Liver (tissue), 9 donors: ENCODE measurements around the gene KLHL33. TPM values are rescaled to one million over a fixed set of nuclear protein-coding genes. Genes with fewer than 3 reads are reported as not detected.

Source experiments
- DNase-seq: peaks from one replicate; pipeline ENCODE4 v3.0.0-alpha.2; 2017; ENCODE audit warnings: low spot score
- H3K27ac ChIP-seq, 2 donors: one replicate each; pipeline ENCODE4 v1.7.0; 2013; ENCODE audit warnings: inconsistent platforms in 2 of 2, low read length in 2 of 2, control low read depth in 1 of 2, low read depth in 1 of 2, mild to moderate bottlenecking in 1 of 2
- H3K27me3 ChIP-seq, 4 donors: one replicate each; pipeline versions ENCODE4 v1.6.1 to v1.7.0; 2013; ENCODE audit warnings: low read length in 3 of 4, inconsistent platforms in 1 of 4, mild to moderate bottlenecking in 1 of 4, moderate library complexity in 1 of 4; ENCODE audit not compliant: control insufficient read depth in 4 of 4, insufficient read depth in 4 of 4
- H3K36me3 ChIP-seq, 4 donors: one replicate each; pipeline versions ENCODE4 v1.6.1 to v1.7.0; 2013; ENCODE audit warnings: low read length in 3 of 4, mild to moderate bottlenecking in 3 of 4, low read depth in 1 of 4, moderate library complexity in 1 of 4; ENCODE audit not compliant: control insufficient read depth in 4 of 4, insufficient read depth in 3 of 4
- H3K4me1 ChIP-seq, 4 donors: one replicate each; pipeline versions ENCODE4 v1.6.1 to v1.7.0; 2013; ENCODE audit warnings: low read length in 3 of 4, mild to moderate bottlenecking in 3 of 4, moderate library complexity in 1 of 4; ENCODE audit not compliant: control insufficient read depth in 4 of 4, insufficient read depth in 4 of 4
- H3K4me3 ChIP-seq, 3 donors: one replicate each; pipeline versions ENCODE4 v1.6.1 to v1.7.0; 2013; ENCODE audit warnings: low read length in 3 of 3, control low read depth in 1 of 3, low read depth in 1 of 3, mild to moderate bottlenecking in 1 of 3
- H3K9ac ChIP-seq, 2 donors: one replicate each; pipeline ENCODE4 v1.7.0; 2013; ENCODE audit warnings: low read length in 2 of 2, mild to moderate bottlenecking in 2 of 2, moderate library complexity in 2 of 2, control low read depth in 1 of 2, low read depth in 1 of 2
- H3K9me3 ChIP-seq, 4 donors: one replicate each; pipeline versions ENCODE4 v1.6.1 to v1.7.0; 2013; ENCODE audit warnings: low read length in 3 of 4; ENCODE audit not compliant: control insufficient read depth in 4 of 4
- EGR1 ChIP-seq, 2 donors: IDR thresholded peaks; 2 replicates each; pipeline ENCODE4 v1.6.1; 2016 to 2018; ENCODE audit warnings: antibody characterized with exemption in 2 of 2, low read depth in 2 of 2
- GABPA ChIP-seq, 2 donors: IDR thresholded peaks in 1 of 2; conservative IDR thresholded peaks in 1 of 2; 2 replicates each; pipeline ENCODE4 v1.6.1; 2016; ENCODE audit warnings: antibody characterized with exemption in 2 of 2, mild to moderate bottlenecking in 1 of 2, moderate library complexity in 1 of 2
- HNF4A ChIP-seq, 2 donors: conservative IDR thresholded peaks; 2 replicates each; pipeline ENCODE4 v1.6.1; 2016; ENCODE audit warnings: antibody characterized with exemption in 2 of 2, mild to moderate bottlenecking in 2 of 2
- HNF4G ChIP-seq: IDR thresholded peaks from 2 replicates; pipeline ENCODE4 v1.6.1; 2016; ENCODE audit warnings: antibody characterized with exemption
- NR2F2 ChIP-seq: IDR thresholded peaks from 2 replicates; pipeline ENCODE4 v1.6.1; 2016; ENCODE audit warnings: antibody characterized with exemption
- RAD21 ChIP-seq, 2 donors: IDR thresholded peaks; 2 replicates each; pipeline ENCODE4 v1.6.1; 2016; ENCODE audit warnings: antibody characterized with exemption in 2 of 2, mild to moderate bottlenecking in 2 of 2
- TAF1 ChIP-seq: conservative IDR thresholded peaks from 2 replicates; pipeline ENCODE4 v1.6.1; 2016; ENCODE audit warnings: antibody characterized with exemption, mild to moderate bottlenecking
- YY1 ChIP-seq: IDR thresholded peaks from 2 replicates; pipeline ENCODE4 v1.6.1; 2016; ENCODE audit warnings: antibody characterized with exemption, mild to moderate bottlenecking
- WGBS: extraction: QIAGEN DNeasy Blood & Tissue Kit; methylation state at CpG from one replicate; pipeline ENCODE4 v1.1.7; 2013; 5-methylcytosine and 5-hydroxymethylcytosine counted together
- polyA plus RNA-seq, 2 donors: library from polyadenylated mRNA; stranded (reverse) in 1 of 2; unstranded in 1 of 2; fragments of 200-250 nt in 1 of 2; fragments of >200 nt in 1 of 2; fragmentation: Nextera tagmentation in 1 of 2; extraction: Ambion mirVana in 1 of 2; gene quantifications; one replicate each; pipeline versions ENCODE4 v1.2.1 to v1.2.3, GENCODE V29; 2013 to 2015
- total RNA-seq, 2 donors: library from RNA; depleted of rRNA; stranded (reverse); fragments of >200 nt; gene quantifications; one replicate each; pipeline ENCODE4 v1.2.3, GENCODE V29; 2014
- TF ChIP-seq, protein P1 (sequence below): IDR thresholded peaks from 2 replicates; pipeline ENCODE4 v1.6.1; 2016; ENCODE audit warnings: antibody characterized with exemption
- TF ChIP-seq, protein P2 (sequence below): fragments of 150-350 bp; IDR thresholded peaks from 2 replicates; pipeline ENCODE4 v1.5.1; 2017; ENCODE audit warnings: improper control_type of control experiment, low read depth, low read length; ENCODE audit not compliant: missing input control
- TF ChIP-seq, protein P3 (sequence below): IDR thresholded peaks from 2 replicates; pipeline ENCODE4 v1.6.1; 2016; ENCODE audit warnings: antibody characterized with exemption
- TF ChIP-seq, protein P4 (sequence below): IDR thresholded peaks from 2 replicates; pipeline ENCODE4 v1.6.1; 2016; ENCODE audit warnings: antibody characterized with exemption, mild to moderate bottlenecking
- donor health status: healthy.
- donor health status: healthy.
- donor health status: healthy.
- donor health status: healthy.
- donor health status: healthy.

KLHL33 gene
- total and polyA plus RNA-seq, 4 donors, result 0.06 to 0.23 (median 0.15) TPM

DNA sequence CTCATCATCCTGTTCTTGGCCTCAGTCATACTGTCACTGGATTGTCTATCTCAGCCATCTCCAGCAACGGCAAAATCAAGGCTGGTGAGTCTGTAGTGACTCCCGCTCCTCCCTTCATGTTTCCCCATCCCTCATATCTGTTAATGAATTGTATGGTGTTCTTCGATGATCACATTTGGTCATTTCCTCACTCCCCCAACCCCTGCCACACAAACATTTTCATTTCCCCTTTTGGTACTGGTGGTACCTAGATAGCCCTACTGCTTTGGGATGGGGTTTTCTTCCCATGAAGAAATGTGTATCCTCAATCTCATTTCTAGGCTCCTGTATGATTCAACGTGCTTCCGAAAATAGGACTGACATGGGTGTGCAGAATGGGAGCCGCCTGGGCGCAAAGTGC, 2.7 kb upstream of the KLHL33 start:
- H3K27ac ChIP-seq, result no peak overlapping the region
- no peak overlapping the region for H3K4me3 ChIP-seq
- WGBS, result 86% methylated on average over 7 of the region's 7 CpGs
- H3K4me1 ChIP-seq, result peaks cover 0 to 2% (median 0%) of the 10 kb centered on the region in 4 donors
- H3K27me3 ChIP-seq, result no peaks in the 10 kb centered on the region
- no peak for TF ChIP-seq YY1
- TF ChIP-seq, protein P1, sequence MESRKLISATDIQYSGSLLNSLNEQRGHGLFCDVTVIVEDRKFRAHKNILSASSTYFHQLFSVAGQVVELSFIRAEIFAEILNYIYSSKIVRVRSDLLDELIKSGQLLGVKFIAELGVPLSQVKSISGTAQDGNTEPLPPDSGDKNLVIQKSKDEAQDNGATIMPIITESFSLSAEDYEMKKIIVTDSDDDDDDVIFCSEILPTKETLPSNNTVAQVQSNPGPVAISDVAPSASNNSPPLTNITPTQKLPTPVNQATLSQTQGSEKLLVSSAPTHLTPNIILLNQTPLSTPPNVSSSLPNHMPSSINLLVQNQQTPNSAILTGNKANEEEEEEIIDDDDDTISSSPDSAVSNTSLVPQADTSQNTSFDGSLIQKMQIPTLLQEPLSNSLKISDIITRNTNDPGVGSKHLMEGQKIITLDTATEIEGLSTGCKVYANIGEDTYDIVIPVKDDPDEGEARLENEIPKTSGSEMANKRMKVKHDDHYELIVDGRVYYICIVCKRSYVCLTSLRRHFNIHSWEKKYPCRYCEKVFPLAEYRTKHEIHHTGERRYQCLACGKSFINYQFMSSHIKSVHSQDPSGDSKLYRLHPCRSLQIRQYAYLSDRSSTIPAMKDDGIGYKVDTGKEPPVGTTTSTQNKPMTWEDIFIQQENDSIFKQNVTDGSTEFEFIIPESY, result no peak
- no peak for TF ChIP-seq HNF4G
- DNase-seq, result no peak
- no peak overlapping the region for H3K9ac ChIP-seq
- H3K9me3 ChIP-seq, result no peaks in the 10 kb centered on the region
- no peaks in the 10 kb centered on the region for H3K36me3 ChIP-seq

DNA sequence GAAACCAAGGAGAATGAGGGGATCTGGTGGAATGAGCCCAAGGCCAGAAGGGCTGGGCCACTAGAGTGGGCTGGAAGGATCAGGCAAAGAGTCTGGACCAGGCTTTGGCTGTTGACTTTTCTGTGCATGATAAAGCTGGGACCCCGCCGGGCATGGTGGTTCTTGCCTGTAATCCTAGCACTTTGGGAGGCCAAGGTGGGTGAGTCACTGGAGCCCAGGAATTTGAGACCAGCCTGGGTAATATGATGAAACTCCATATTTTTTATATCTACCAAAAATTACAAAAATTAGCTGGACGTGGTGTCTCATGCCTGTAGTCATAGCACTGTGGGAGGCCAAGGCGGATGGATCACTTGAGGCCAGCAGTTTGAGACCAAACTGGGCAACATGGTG, 393 bp upstream of the KLHL33 start:
- Histone ChIP-seq H3K9ac (no peak overlapping the region), H3K27ac (no peak overlapping the region), H3K9me3 (no peaks in the 10 kb centered on the region), H3K4me1 (peaks cover 0 to 2% (median 0%) of the 10 kb centered on the region in 4 donors), H3K27me3 (no peaks in the 10 kb centered on the region), H3K36me3 (no peaks in the 10 kb centered on the region), H3K4me3 (no peak overlapping the region)
- DNase-seq, result no peak
- 93% methylated on average over 4 of the region's 4 CpGs for WGBS
- TF ChIP-seq, protein P1, result no peak
- TF ChIP-seq NR2F2 (no peak), TAF1 (no peak), HNF4G (no peak), YY1 (no peak), HNF4A (conservative IDR thresholded peaks at IDR 0.05) (no peak), RAD21 (IDR thresholded peaks at IDR 0.05) (no peak), EGR1 (IDR thresholded peaks at IDR 0.05; ENCODE audit: low read depth in 2 of 2) (no peak), GABPA (IDR thresholded peaks at IDR 0.05 in 1 of 2, conservative IDR thresholded peaks at IDR 0.05 in 1 of 2) (no peak)
- TF ChIP-seq, protein P2, sequence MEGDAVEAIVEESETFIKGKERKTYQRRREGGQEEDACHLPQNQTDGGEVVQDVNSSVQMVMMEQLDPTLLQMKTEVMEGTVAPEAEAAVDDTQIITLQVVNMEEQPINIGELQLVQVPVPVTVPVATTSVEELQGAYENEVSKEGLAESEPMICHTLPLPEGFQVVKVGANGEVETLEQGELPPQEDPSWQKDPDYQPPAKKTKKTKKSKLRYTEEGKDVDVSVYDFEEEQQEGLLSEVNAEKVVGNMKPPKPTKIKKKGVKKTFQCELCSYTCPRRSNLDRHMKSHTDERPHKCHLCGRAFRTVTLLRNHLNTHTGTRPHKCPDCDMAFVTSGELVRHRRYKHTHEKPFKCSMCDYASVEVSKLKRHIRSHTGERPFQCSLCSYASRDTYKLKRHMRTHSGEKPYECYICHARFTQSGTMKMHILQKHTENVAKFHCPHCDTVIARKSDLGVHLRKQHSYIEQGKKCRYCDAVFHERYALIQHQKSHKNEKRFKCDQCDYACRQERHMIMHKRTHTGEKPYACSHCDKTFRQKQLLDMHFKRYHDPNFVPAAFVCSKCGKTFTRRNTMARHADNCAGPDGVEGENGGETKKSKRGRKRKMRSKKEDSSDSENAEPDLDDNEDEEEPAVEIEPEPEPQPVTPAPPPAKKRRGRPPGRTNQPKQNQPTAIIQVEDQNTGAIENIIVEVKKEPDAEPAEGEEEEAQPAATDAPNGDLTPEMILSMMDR, result no peak
- TF ChIP-seq, protein P3, sequence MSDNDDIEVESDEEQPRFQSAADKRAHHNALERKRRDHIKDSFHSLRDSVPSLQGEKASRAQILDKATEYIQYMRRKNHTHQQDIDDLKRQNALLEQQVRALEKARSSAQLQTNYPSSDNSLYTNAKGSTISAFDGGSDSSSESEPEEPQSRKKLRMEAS, result no peak
- TF ChIP-seq, protein P4, sequence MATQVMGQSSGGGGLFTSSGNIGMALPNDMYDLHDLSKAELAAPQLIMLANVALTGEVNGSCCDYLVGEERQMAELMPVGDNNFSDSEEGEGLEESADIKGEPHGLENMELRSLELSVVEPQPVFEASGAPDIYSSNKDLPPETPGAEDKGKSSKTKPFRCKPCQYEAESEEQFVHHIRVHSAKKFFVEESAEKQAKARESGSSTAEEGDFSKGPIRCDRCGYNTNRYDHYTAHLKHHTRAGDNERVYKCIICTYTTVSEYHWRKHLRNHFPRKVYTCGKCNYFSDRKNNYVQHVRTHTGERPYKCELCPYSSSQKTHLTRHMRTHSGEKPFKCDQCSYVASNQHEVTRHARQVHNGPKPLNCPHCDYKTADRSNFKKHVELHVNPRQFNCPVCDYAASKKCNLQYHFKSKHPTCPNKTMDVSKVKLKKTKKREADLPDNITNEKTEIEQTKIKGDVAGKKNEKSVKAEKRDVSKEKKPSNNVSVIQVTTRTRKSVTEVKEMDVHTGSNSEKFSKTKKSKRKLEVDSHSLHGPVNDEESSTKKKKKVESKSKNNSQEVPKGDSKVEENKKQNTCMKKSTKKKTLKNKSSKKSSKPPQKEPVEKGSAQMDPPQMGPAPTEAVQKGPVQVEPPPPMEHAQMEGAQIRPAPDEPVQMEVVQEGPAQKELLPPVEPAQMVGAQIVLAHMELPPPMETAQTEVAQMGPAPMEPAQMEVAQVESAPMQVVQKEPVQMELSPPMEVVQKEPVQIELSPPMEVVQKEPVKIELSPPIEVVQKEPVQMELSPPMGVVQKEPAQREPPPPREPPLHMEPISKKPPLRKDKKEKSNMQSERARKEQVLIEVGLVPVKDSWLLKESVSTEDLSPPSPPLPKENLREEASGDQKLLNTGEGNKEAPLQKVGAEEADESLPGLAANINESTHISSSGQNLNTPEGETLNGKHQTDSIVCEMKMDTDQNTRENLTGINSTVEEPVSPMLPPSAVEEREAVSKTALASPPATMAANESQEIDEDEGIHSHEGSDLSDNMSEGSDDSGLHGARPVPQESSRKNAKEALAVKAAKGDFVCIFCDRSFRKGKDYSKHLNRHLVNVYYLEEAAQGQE, result no peak
